PC-9 (cell line): Measurements from ENCODE around the gene LRP1B.

Source experiments
- EZH2 ChIP-seq: fragments of 200-600 bp; sonication (generic); IDR thresholded peaks from 2 replicates; pipeline ENCODE4 v1.8.0; 2017; ENCODE audit warnings: antibody characterized with exemption, low read depth
- TF ChIP-seq, protein P1 (sequence below): fragments of 200-600 bp; sonication (generic); conservative IDR thresholded peaks from 2 replicates; pipeline ENCODE4 v1.6.1; 2017; ENCODE audit warnings: mixed run types, antibody characterized with exemption, mild to moderate bottlenecking, moderate library complexity

DNA sequence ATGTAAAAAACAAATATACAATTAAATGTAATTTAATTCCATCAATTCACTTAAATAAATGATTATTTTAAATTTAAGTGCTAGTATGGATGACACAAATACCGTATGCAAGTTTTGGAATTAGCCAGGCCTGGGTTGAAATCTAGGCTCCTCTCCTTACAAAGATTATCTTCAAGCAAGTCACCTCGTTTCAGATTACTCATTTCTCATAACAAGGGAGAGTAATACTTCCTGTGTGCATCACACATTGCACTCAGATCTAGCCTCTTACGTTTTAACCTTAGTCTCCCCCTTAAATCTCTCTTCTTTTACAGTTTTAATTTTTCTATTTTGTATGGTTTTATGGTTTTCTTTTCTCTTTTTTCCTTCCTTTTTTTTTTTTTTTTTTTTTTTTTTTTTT lies 1874.7 kb downstream of the LRP1B start:
- TF ChIP-seq, protein P1, sequence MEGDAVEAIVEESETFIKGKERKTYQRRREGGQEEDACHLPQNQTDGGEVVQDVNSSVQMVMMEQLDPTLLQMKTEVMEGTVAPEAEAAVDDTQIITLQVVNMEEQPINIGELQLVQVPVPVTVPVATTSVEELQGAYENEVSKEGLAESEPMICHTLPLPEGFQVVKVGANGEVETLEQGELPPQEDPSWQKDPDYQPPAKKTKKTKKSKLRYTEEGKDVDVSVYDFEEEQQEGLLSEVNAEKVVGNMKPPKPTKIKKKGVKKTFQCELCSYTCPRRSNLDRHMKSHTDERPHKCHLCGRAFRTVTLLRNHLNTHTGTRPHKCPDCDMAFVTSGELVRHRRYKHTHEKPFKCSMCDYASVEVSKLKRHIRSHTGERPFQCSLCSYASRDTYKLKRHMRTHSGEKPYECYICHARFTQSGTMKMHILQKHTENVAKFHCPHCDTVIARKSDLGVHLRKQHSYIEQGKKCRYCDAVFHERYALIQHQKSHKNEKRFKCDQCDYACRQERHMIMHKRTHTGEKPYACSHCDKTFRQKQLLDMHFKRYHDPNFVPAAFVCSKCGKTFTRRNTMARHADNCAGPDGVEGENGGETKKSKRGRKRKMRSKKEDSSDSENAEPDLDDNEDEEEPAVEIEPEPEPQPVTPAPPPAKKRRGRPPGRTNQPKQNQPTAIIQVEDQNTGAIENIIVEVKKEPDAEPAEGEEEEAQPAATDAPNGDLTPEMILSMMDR, result no peak
- TF ChIP-seq EZH2, result no peak
